Stimulated activated CD4-positive, alpha-beta T cell treated with anti-CD3 and anti-CD28 coated beads, Interleukin-4, amount 100 ng/mL, for 1 hour (primary cell): Measurements from ENCODE around the gene MYT1.

Source experiments
- DNase-seq: peaks from one replicate; pipeline ENCODE4 v3.0.0-alpha.2; 2020

MYT1 gene

DNA sequence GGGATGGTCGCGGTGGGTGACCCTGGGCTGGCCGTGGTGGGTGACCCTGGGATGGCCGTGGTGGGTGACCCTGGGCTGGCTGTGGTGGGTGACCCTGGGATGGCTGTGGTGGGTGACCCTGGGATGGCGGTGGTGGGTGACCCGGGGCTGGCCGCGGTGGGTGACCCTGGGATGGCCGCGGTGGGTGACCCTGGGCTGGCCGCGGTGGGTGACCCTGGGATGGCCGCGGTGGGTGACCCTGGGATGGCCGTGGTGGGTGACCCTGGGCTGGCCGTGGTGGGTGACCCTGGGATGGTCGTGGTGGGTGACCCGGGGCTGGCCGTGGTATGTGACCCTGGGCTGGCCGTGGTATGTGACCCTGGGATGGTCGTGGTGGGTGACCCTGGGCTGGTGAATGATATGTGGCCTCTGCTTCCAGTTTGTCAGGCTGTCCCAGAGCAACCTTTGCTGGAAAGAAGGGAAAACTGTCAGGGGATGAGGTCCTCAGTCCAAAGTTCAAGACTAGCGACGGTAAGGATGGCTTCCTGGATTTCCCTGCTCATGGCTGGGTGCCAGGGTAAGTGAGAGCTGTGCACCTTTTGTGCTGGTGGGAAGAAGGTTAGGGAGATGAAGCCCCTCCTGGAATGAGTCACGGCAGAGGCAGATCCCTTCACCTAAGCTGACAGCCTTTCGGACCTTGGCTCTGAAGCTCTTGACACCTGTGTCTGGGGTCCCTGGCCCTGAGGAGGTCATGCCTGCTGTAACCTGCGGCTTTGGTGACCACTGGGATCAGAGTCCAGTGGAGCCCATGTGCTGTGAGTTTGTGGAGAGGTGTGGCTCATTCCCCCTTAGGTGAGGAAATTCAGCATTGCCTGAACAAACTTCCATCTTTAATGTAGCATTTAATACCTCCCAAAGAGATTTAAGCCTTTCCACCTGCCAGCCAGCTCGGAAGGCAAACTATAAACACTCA is 72.2 kb downstream of the MYT1 start:
- DNase-seq, result no peak

DNA sequence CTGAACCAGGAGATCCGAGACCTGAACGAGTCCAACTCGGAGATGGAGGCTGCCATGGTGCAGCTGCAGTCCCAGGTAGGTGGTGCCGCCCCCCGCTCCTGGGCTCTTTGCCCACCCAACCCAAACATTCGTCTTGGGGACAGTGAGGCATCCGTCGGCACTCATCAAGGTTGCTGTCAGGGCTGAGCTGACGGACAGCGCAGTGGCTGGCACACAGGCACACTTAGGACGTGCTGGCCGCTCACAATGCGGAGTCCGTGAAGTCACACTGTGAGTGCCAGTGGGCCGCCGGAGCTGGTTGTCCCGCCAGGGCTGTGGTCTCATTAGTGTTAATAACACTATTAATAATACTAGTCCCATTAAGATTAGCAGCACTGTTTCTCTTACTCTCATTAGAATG is 73.1 kb downstream of the MYT1 start:
- DNase-seq, result no peak

- DNase-seq, result no peak
Observed at GRCh38 chr20:64238115-64238825, 74.0 kb downstream of the MYT1 start.

GRCh38 chr20:64238851-64239387 is 74.7 kb downstream of the MYT1 start:
- no peak for DNase-seq

- DNase-seq, result no peak
Observed at GRCh38 chr20:64239449-64240242, 75.4 kb downstream of the MYT1 start.

GRCh38 chr20:64240243-64241015 is 76.2 kb downstream of the MYT1 start:
- no peak for DNase-seq

GRCh38 chr20:64241061-64241460 is 76.8 kb downstream of the MYT1 start:
- no peak for DNase-seq

DNA sequence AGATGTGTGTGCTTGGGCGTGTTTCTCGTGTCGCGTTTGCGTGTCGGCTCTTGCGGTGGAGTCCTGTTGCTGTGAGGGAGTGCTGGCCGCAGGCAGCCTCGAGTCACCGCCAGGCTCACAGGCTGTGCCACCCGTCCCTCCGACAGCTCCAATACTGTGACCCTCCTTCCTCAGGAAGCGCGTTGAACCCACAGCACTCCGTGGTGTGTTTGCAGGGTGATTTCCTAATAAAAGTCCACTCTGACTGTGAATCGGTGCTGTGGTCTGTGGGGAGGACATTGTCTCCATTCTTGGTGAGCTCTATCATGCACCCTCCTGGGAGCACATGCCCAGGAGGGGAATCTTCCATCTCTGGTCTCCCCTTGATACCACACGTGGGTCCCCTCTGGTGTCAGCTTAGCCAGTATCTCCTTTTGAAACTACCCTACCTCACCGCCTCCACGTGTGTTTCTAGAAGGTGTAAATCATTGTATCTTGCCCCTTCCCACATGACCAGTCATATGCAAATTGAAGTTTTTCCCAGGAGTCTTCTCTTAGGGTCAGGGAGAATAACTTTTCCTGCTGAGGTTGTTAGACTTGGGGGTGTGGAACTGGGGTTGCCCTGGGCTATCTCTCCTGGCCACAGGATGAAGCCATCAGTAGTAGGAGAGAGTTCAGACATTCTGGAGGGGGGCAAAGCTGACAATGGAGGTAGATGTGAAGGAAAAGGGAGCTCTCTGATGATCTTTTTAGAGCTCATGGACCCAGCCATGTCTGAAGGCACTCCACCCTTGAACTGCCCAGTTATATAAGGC is 77.9 kb downstream of the MYT1 start:
- DNase-seq, result no peak

DNA sequence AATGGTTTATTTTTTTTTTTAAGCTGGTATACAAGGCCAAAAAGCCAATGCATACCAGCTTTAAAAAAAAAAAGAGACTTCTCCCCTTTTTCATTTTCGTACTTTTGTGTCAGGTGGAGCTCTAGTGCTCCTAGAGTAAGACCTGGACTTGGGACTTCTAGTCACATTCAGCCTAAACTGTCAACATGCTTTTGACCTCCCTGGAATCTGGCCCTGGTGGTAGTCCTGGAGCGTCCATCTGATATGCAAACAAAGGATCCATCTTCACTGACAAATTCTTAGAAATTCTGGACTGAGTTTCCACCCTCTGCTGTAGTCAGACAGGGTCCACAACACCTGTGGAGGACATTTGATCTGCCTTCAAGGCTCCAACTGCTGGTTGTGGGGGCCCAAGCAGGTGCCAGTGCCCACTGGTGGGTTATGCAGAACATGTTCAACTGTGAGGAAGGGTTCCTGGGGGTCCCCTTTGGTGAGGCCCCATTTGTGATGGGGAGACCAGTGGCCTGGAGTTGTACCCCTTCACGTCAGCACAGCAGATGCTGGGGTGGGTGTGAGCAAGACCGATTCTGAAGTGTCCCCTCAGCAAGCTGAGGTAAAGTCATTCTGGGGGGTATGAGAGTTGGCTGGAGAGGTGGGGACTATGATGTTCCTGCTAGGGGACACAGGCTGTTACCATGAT is 78.7 kb downstream of the MYT1 start:
- DNase-seq, result no peak

DNA sequence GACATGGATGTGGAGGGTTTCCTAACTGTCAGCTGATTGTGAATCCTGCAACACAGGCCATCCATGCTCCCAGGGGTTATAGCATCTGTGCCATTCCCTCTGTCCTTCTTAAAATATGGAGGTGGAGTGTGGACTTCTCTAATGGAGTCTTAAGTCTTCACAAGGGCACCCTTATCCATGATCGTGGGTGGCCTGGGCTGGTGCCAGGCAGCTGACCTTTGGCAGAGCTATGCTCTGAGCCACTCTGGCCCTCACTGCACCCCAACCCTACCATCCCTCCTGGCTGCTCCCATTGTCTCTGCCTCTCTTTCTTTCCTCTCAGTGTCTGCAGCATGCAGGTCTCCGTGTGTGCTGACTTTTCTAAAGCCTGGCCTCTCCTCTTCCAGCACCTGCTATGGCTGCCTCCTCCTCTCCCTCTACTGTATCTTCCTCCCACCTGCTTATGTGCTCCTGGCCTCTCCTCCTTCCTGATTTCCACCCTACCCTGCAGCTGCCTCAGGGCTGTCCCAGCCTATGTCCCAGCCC is 80.1 kb downstream of the MYT1 start:
- DNase-seq, result no peak

GRCh38 chr20:64244870-64245603 is 80.8 kb downstream of the MYT1 start:
- no peak for DNase-seq

DNA sequence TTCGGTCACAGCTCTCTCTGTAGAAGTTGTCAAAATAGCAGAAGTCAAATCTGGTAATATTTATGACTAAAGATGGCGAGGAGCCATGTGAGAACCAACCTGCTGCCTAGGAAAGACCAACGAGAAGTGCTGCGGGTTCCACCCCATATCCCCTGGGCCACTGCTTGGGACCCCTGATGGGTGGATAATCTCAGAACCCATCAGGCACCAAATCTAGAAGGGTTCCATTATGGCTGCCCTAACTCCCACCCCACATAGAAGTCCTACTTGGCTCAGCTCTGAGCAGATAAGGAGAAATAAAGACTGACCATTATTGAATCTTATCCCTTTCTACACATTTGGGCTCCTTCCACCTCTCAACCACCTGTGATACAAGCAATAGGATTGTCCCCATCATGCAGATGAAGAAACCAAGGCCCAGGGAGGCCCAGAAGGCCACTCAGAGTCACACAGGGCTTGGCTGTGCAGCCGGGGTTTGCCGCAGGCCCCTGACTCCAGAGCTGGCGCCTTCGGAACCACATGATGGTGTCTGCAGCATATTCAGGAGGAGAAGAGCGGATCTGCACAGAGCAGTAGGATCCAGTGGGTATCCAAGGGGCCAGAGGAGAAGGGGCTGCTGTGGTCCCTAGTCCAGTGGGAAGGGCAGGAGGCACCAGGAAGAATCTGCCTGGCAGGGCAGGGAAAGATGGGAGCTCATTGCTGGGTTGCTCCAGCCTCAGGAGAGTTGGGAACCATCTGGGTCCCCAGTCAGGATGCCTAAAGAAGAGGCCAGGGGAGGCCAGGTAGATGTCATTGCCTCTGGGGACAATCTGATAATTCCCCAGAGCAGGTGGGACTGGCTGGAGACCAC is 81.7 kb downstream of the MYT1 start:
- DNase-seq, result no peak

- no peak for DNase-seq
Observed at GRCh38 chr20:64246616-64247306, 82.5 kb downstream of the MYT1 start.

DNA sequence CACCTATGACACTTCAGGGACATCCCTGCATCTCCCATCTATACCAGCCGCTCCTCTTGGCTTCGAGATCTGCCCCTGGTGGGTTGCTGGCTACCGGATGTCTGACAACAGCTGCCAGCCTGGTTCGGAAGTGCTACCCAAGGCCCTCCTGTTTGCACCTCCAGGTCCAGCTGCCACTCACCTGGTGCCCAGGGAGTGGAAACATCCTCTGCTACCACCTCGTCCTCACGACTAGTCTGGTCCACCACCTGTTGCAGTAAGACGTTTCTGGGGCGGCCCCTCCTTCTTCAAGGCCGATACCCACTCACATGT is 83.0 kb downstream of the MYT1 start:
- DNase-seq, result no peak

DNA sequence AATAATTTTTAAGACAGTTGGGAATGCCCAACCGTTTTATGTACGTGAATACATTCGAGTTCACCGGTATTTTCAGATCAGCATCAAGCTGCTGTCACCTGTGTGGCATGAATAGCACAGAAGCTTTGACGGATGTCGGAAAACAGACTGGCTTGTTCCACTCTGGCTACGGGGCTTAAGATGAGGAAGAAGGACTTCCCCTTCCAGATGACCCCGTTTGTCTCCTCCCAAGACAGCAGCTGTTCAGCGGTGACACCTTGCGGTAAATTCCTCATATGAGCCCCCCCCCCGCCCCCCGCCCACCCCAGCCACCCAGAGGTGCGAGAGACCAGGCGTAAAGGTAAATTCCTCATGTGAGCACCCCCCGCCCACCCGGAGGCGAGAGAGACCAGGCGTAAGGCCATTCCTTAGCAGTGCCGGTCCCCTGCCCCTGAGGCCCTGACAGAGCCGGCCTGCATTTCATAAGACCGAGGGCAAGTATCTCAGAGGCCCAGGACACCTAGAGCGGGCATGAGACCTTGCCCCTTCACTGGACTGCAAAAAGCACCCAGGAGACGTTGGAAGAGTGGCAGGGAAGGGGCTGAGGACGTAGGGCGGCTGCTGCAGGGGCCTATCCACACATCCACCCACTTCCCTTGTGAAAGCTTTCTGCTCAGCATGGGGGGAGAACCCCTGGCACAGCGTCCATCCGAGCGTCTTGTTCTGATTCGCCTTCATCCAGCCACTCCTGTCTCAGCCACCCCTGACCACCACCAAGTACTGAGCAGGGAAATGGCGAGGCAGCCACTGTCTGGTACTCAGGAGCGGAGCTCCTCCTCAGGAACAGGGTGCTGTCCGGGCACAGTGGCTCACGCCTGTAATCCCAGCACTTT is 84.0 kb downstream of the MYT1 start:
- no peak for DNase-seq

GRCh38 chr20:64250027-64250426 is 85.8 kb downstream of the MYT1 start:
- DNase-seq, result no peak

- no peak for DNase-seq
Observed at GRCh38 chr20:64253000-64253383, 88.7 kb downstream of the MYT1 start.
